Transverse colon (tissue), 4 donors: Measurements from ENCODE around the gene OCEL1. TPM values are rescaled to one million over a fixed set of nuclear protein-coding genes. Genes with fewer than 3 reads are reported as not detected.

Experiments used
- DNase-seq: peaks from one replicate; pipeline ENCODE4 v3.0.0-alpha.2; 2019
- H3K27ac ChIP-seq, 4 donors: fragments of 200-600 bp; sonication (generic); 2 replicates each; pipeline ENCODE4 v1.5.1; 2016 to 2018; ENCODE audit warnings: inconsistent platforms in 4 of 4
- H3K27me3 ChIP-seq: fragments of 200-600 bp; sonication (generic); 2 replicates; pipeline ENCODE4 v1.5.1; 2017; ENCODE audit warnings: inconsistent platforms
- H3K36me3 ChIP-seq, 4 donors: fragments of 200-600 bp; sonication (generic); 2 replicates each; pipeline ENCODE4 v1.5.1; 2017 to 2019; ENCODE audit warnings: inconsistent platforms in 4 of 4
- H3K4me1 ChIP-seq, 4 donors: fragments of 200-600 bp; sonication (generic); 2 replicates each; pipeline ENCODE4 v1.5.1; 2017 to 2020; ENCODE audit warnings: inconsistent platforms in 4 of 4
- H3K4me3 ChIP-seq, 4 donors: fragments of 200-600 bp; sonication (generic); 1 replicate in 1 of 4; 2 replicates in 3 of 4; pipeline versions ENCODE4 v1.5.1 to v1.6.1; 2017 to 2019; ENCODE audit warnings: inconsistent platforms in 4 of 4
- H3K9me3 ChIP-seq, 2 donors: fragments of 200-600 bp; sonication (generic); 2 replicates each; pipeline ENCODE4 v1.5.1; 2017 to 2019; ENCODE audit warnings: inconsistent platforms in 2 of 2
- EP300 ChIP-seq: sonication (generic); formaldehyde crosslinking; IDR thresholded peaks from one replicate; pipeline ENCODE4 v1.6.1; 2017; ENCODE audit warnings: antibody characterized with exemption, low read depth
- POLR2A ChIP-seq: fragments of 450-650 bp; IDR thresholded peaks from one replicate; pipeline ENCODE4 v1.6.1; 2016; ENCODE audit warnings: antibody characterized with exemption, mild to moderate bottlenecking, moderate library complexity
- POLR2AphosphoS5 ChIP-seq, 3 donors: sonication (generic); formaldehyde crosslinking; IDR thresholded peaks; one replicate each; pipeline ENCODE4 v1.6.1; 2016; ENCODE audit warnings: antibody characterized with exemption in 3 of 3
- WGBS, 2 donors: methylation state at CpG; one replicate each; pipeline ENCODE4 v1.1.5; 2018; ENCODE audit warnings: low coverage in 1 of 2; 5-methylcytosine and 5-hydroxymethylcytosine counted together
- in situ Hi-C, 4 donors: fragments of 200-750 bp; cut with MboI; loops; one replicate each; pipeline versions ENCODE4 v1.15.0 to v1.15.1; 2017; ENCODE audit warnings: low sequenced_read_pairs in 3 of 4, low pct_ligation_motif_present in 1 of 4, low pct_unique_long_range_greater_than_20kb in 1 of 4
- intact Hi-C: fragments of 100-400 bp; cut with DNase I; formaldehyde crosslinking; loops from one replicate; pipeline ENCODE4 v1.15.1; 2023; ENCODE audit warnings: low total_unique reads
- total RNA-seq, 4 donors: library from RNA; depleted of rRNA; stranded (reverse); fragments of >200 nt; gene quantifications; one replicate each; pipeline ENCODE4 v1.1.0, GENCODE V29; 2016
- TF ChIP-seq, protein P1 (sequence below), 5 experiments: fragments of 200-600 bp in 3 of 5; fragments of 450-650 bp in 2 of 5; sonication (generic) in 3 of 5; IDR thresholded peaks; 1 replicate in 2 of 5; 2 replicates in 3 of 5; pipeline ENCODE4 v1.5.1; 2016 to 2017; ENCODE audit warnings: antibody characterized with exemption in 5 of 5, inconsistent platforms in 3 of 5, mild to moderate bottlenecking in 2 of 5, moderate library complexity in 1 of 5

OCEL1 gene
- total RNA-seq, 4 donors from 2014 or later = 4.8 to 42.6 (median 29.9) TPM

- peak; percentile 93 for DNase-seq
- Histone ChIP-seq H3K9me3 (no peaks in the 10 kb centered on the region), H3K4me3 (peak within 1 kb of the TSS; percentile 44 to 80 (median 68)), H3K27ac (peak within 1 kb of the TSS; percentile 85 to 94 (median 91)), H3K4me1 (peaks cover 4 to 21% (median 20%) of the 10 kb centered on the region in 4 donors), H3K36me3 (peaks cover 0 to 22% (median 9%) of the 10 kb centered on the region in 4 donors), H3K27me3 (no peaks in the 10 kb centered on the region)
- in situ Hi-C loops = loop anchor here in 1 of 4 donors (10.0 kb wide), 1 partner anchor 69 kb away; the partner anchor contains the start of gene ANKLE1
- intact Hi-C loops = no loop called here
- 4% methylated on average over 50 of the region's 56 CpGs; no CpG with 5 or more reads in 1 of the 2 donors for WGBS, 2 donors
- TF ChIP-seq EP300 = no peak
- TF ChIP-seq POLR2AphosphoS5 (IDR thresholded peaks at IDR 0.05) = peak; percentile 72 to 85 (median 83)
- peak; percentile 80 for TF ChIP-seq POLR2A
These were observed 10.7 kb upstream of the OCEL1 start, which contains the start of gene USE1 for GRCh38 chr19:17215127-17215971. Gene USE1, plus strand, starts transcription at chr19:17215357. Its CDS starts 49 bp downstream, at chr19:17215406.

- WGBS, 2 donors = 88% methylated on average over 13 of the region's 13 CpGs; no CpG with 5 or more reads in 1 of the 2 donors
- intact Hi-C loops = no loop called here
These were observed 9.9 kb upstream of the OCEL1 start for GRCh38 chr19:17216058-17216670.

DNA sequence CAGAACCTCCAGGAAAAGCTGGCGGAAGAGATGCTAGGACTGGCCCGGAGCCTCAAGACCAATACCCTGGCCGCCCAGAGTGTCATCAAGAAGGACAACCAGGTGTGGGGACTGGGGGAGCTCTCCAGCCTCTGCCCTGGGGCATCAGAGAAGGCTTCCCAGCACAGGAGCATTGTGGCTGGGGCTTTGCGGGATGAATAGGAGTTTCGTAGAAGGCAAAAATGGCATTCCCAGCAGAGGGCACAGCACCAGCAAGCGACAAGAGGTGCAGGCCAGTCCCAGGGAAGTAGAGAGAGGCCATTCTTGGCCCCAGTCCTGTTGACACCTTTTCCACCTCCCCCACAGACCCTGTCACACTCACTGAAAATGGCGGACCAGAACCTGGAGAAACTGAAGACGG is 6.7 kb upstream of the OCEL1 start:
- H3K36me3 ChIP-seq = peaks cover 0 to 12% (median 5%) of the 10 kb centered on the region in 4 donors
- in situ Hi-C loops = loop anchor here in 1 of 4 donors (10.0 kb wide), 1 partner anchor 66 kb away; the partner anchor contains the start of gene ANKLE1
- H3K27ac ChIP-seq = no peak overlapping the region
- no peaks in the 10 kb centered on the region for H3K27me3 ChIP-seq
- H3K4me3 ChIP-seq = no peak overlapping the region
- TF ChIP-seq, protein P1, sequence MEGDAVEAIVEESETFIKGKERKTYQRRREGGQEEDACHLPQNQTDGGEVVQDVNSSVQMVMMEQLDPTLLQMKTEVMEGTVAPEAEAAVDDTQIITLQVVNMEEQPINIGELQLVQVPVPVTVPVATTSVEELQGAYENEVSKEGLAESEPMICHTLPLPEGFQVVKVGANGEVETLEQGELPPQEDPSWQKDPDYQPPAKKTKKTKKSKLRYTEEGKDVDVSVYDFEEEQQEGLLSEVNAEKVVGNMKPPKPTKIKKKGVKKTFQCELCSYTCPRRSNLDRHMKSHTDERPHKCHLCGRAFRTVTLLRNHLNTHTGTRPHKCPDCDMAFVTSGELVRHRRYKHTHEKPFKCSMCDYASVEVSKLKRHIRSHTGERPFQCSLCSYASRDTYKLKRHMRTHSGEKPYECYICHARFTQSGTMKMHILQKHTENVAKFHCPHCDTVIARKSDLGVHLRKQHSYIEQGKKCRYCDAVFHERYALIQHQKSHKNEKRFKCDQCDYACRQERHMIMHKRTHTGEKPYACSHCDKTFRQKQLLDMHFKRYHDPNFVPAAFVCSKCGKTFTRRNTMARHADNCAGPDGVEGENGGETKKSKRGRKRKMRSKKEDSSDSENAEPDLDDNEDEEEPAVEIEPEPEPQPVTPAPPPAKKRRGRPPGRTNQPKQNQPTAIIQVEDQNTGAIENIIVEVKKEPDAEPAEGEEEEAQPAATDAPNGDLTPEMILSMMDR (IDR thresholded peaks at IDR 0.05) = no peak
- TF ChIP-seq EP300 (no peak), POLR2AphosphoS5 (IDR thresholded peaks at IDR 0.05) (no peak), POLR2A (no peak)
- intact Hi-C loops = no loop called here
- DNase-seq = no peak
- H3K4me1 ChIP-seq = peaks cover 4 to 23% (median 21%) of the 10 kb centered on the region in 4 donors
- WGBS, 2 donors = 98 to 100% methylated on average over 2 to 8 of the region's 8 CpGs
- no peaks in the 10 kb centered on the region for H3K9me3 ChIP-seq

More at GRCh38 chr19:17216058-17216670, 9.9 kb upstream of the OCEL1 start:
- Histone ChIP-seq H3K4me1 (peaks cover 4 to 23% (median 21%) of the 10 kb centered on the region in 4 donors), H3K4me3 (peak overlapping the region in 2 of 4 donors; percentile 66 to 69), H3K27me3 (no peaks in the 10 kb centered on the region), H3K9me3 (no peaks in the 10 kb centered on the region), H3K27ac (peak overlapping the region; percentile 85 to 94 (median 91)), H3K36me3 (peaks cover 0 to 22% (median 8%) of the 10 kb centered on the region in 4 donors)
- in situ Hi-C loops = loop anchor here in 1 of 4 donors (10.0 kb wide), 1 partner anchor 69 kb away; the partner anchor contains the start of gene ANKLE1
- no peak for TF ChIP-seq POLR2AphosphoS5 (IDR thresholded peaks at IDR 0.05)
- TF ChIP-seq, protein P1 (IDR thresholded peaks at IDR 0.05) = no peak
- no peak for TF ChIP-seq EP300
- no peak for TF ChIP-seq POLR2A
- DNase-seq = no peak

DNA sequence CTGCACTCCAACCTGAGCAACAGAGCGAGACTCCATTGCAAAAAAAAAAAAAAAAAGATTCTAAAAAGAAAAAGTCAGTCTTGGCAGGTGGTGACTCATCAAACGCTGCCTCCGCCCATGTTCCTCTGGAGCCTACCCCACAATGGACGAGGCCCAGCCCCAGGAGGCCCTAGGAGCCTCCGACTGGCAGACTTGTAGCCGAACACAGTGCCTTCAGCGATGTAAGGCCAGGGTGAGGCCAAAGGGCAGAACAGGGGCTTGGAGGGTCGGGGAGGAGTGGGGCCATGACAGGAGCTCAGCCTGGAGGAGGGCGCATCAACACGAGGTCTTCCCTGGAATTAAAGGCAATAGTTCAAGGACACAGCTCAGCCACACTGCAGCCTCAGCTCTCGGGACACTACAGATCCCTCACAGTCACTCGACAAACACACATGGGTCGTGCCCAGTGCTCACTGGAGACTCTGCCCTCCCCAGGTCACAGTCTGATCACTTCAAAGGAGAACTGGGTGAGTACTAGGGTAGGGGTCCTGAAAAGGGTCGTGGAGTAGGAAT is 5.7 kb upstream of the OCEL1 start:
- H3K27ac ChIP-seq = peak overlapping the region in 1 of 4 donors; percentile 3
- 19 to 31% methylated on average over 3 to 14 of the region's 14 CpGs for whole genome bisulfite sequencing, 2 donors
- no peaks in the 10 kb centered on the region for H3K27me3 ChIP-seq
- H3K4me3 ChIP-seq = no peak overlapping the region
- peak; percentile 52 for DNase-seq
- no peaks in the 10 kb centered on the region for H3K9me3 ChIP-seq
- intact Hi-C loops = no loop called here
- in situ Hi-C loops = no loop called here
- peaks cover 4 to 19% (median 14%) of the 10 kb centered on the region in 4 donors for H3K4me1 ChIP-seq
- peaks cover 0 to 12% (median 5%) of the 10 kb centered on the region in 4 donors for H3K36me3 ChIP-seq
- TF ChIP-seq POLR2AphosphoS5 (IDR thresholded peaks at IDR 0.05) (no peak), EP300 (no peak), POLR2A (no peak)
- TF ChIP-seq, protein P1 (IDR thresholded peaks at IDR 0.05) = no peak
